Activated B cell treated with CpG ODN at 0.5 μM for 24 hours (primary cell): ENCODE measurements around the gene SDHAF2. TPM values are rescaled to one million over a fixed set of nuclear protein-coding genes. Genes with fewer than 3 reads are reported as not detected.
"Not testable (repeated sequence)": the region's sequence is repeated elsewhere in the genome, so short reads cannot be mapped to it uniquely, and the experiment has no call there.

Experiments
- ATAC-seq: fragments of 200-7000 bp; cut with Tn5 transposase; one replicate; pipeline ENCODE4 v1.10.0; 2021; ENCODE audit warnings: low read depth, mild to moderate bottlenecking, moderate library complexity
- CTCF ChIA-PET: fragments of 350-600 bp; sonication (Branson Sonifier 250); formaldehyde crosslinking; loops from one replicate; lab custom pipeline; 2021; ENCODE audit warnings: antibody characterized with exemption; lab: Charles Lee
- POLR2A ChIA-PET: fragments of 350-600 bp; sonication (Branson Sonifier 250); formaldehyde crosslinking; loops from one replicate; lab custom pipeline; 2021; ENCODE audit warnings: antibody characterized with exemption; lab: Charles Lee
- DNase-seq: peaks from one replicate; pipeline ENCODE4 v3.0.0; 2022
- H3K27ac Mint-ChIP-seq: one replicate; pipeline ENCODE4 v1.8.0; 2020; ENCODE audit warnings: mixed read lengths
- H3K27me3 Mint-ChIP-seq: one replicate; pipeline ENCODE4 v1.8.0; 2021; ENCODE audit warnings: mixed read lengths
- H3K36me3 Mint-ChIP-seq: one replicate; pipeline ENCODE4 v1.8.0; 2021; ENCODE audit warnings: low read depth, mixed read lengths
- H3K4me1 Mint-ChIP-seq: one replicate; pipeline ENCODE4 v1.8.0; 2021; ENCODE audit warnings: mixed read lengths
- H3K4me3 Mint-ChIP-seq: one replicate; pipeline ENCODE4 v1.8.0; 2020; ENCODE audit warnings: mild to moderate bottlenecking, mixed read lengths
- H3K9me3 Mint-ChIP-seq: one replicate; pipeline ENCODE4 v1.8.0; 2020; ENCODE audit warnings: mixed read lengths
- CTCF ChIP-seq: fragments of 200-600 bp; IDR thresholded peaks from one replicate; pipeline ENCODE4 v1.8.0; 2022; ENCODE audit warnings: antibody characterized with exemption, mild to moderate bottlenecking
- intact Hi-C: fragments of 100-400 bp; cut with micrococcal nuclease; formaldehyde crosslinking; loops from one replicate; pipeline ENCODE4 v1.15.1; 2024
- total RNA-seq: library from RNA; stranded (reverse); gene quantifications from 2 replicates; pipeline ENCODE4 v1.2.3, GENCODE V29; 2022

The SDHAF2 gene
- total RNA-seq, 1 donor from 2014 or later: 51.0 TPM

- TF ChIP-seq CTCF: peak; percentile 50
- no peak overlapping the region for H3K4me3 Mint-ChIP-seq
- no peak overlapping the region for H3K27ac Mint-ChIP-seq
- no peaks in the 10 kb centered on the region for H3K4me1 Mint-ChIP-seq
- DNase-seq (peak; percentile 61), ATAC-seq (peak; percentile 56)
- peaks cover 9% of the 10 kb centered on the region for H3K36me3 Mint-ChIP-seq
- no peaks in the 10 kb centered on the region for H3K9me3 Mint-ChIP-seq
- ChIA-PET POLR2A (interaction anchor here (1.0 kb wide), 1 partner anchor 161 kb away, joined by 3 read pairs; no protein-coding TSS in a partner anchor), CTCF (interaction anchor here (1.0 to 3.5 kb wide), 5 partner anchors 39 to 256 kb away, joined by 3 to 44 read pairs (median 5); no protein-coding TSS in a partner anchor)
- intact Hi-C loops: loop anchor here (1.0 kb wide), 2 partner anchors 40 to 161 kb away; no protein-coding TSS in a partner anchor
- H3K27me3 Mint-ChIP-seq: peaks cover 2% of the 10 kb centered on the region
These were observed 47.8 kb downstream of the SDHAF2 start for GRCh38 chr11:61477727-61478148.

GRCh38 chr11:61479360-61480058 lies 49.6 kb downstream of the SDHAF2 start:
- POLR2A ChIA-PET, H3K4me1 Mint-ChIP-seq, DNase-seq, ATAC-seq, intact Hi-C loops, H3K9me3 Mint-ChIP-seq, H3K4me3 Mint-ChIP-seq, H3K27me3 Mint-ChIP-seq, H3K36me3 Mint-ChIP-seq, H3K27ac Mint-ChIP-seq: not testable (repeated sequence)
- CTCF ChIA-PET: interaction anchor here (1.1 to 3.1 kb wide), 3 partner anchors 34 to 159 kb away, joined by 3 to 24 read pairs (median 4); no protein-coding TSS in a partner anchor

- intact Hi-C loops: no loop called here
- DNase-seq (no peak), ATAC-seq (no peak)
- Mint-ChIP-seq H3K27me3 (peaks cover 4% of the 10 kb centered on the region), H3K4me1 (no peaks in the 10 kb centered on the region), H3K36me3 (no peaks in the 10 kb centered on the region), H3K4me3 (no peak overlapping the region), H3K9me3 (no peaks in the 10 kb centered on the region), H3K27ac (no peak overlapping the region)
- POLR2A ChIA-PET: no interaction called here
- TF ChIP-seq CTCF: no peak
- CTCF ChIA-PET: interaction anchor here (1.2 kb wide), 1 partner anchor 34 kb away, joined by 3 read pairs; no protein-coding TSS in a partner anchor
These were observed 50.5 kb downstream of the SDHAF2 start for GRCh38 chr11:61480261-61480993.

GRCh38 chr11:61480994-61481335 lies 51.0 kb downstream of the SDHAF2 start:
- Mint-ChIP-seq H3K9me3 (no peaks in the 10 kb centered on the region), H3K27me3 (peaks cover 4% of the 10 kb centered on the region), H3K4me1 (no peaks in the 10 kb centered on the region), H3K27ac (no peak overlapping the region), H3K4me3 (no peak overlapping the region), H3K36me3 (no peaks in the 10 kb centered on the region)
- intact Hi-C loops: no loop called here
- ATAC-seq: no peak
- DNase-seq: no peak
- no peak for TF ChIP-seq CTCF
- ChIA-PET POLR2A (no interaction called here), CTCF (no interaction called here)

- Mint-ChIP-seq H3K27me3 (peaks cover 4% of the 10 kb centered on the region), H3K4me1 (no peaks in the 10 kb centered on the region), H3K4me3 (no peak overlapping the region), H3K27ac (no peak overlapping the region), H3K36me3 (peaks cover 2% of the 10 kb centered on the region), H3K9me3 (no peaks in the 10 kb centered on the region)
- intact Hi-C loops: no loop called here
- TF ChIP-seq CTCF: no peak
- ChIA-PET POLR2A (no interaction called here), CTCF (no interaction called here)
- no peak for DNase-seq
- ATAC-seq: no peak
These were observed 51.9 kb downstream of the SDHAF2 start for GRCh38 chr11:61481806-61482205.
